HEK293 (cell line): ENCODE measurements around the gene MED29.
A peak's percentile ranks its signal among the peaks of the same experiment; 100 is the strongest.

Source experiments
- GLIS1 ChIP-seq: fragments of 450-650 bp; formaldehyde crosslinking; IDR thresholded peaks from 2 replicates; pipeline ENCODE4 v1.5.1; 2016; ENCODE audit warnings: missing biosample characterization, missing genetic modification characterization
- KLF8 ChIP-seq: fragments of 450-650 bp; formaldehyde crosslinking; IDR thresholded peaks from 2 replicates; pipeline ENCODE4 v1.5.1; 2016; ENCODE audit warnings: missing biosample characterization, missing genetic modification characterization
- MEIS1 ChIP-seq: sonication (generic); formaldehyde crosslinking; IDR thresholded peaks from 2 replicates; pipeline ENCODE4 v1.8.1; 2022; ENCODE audit warnings: missing genetic modification reagents, mild to moderate bottlenecking, borderline replicate concordance
- SCRT2 ChIP-seq: fragments of 450-650 bp; formaldehyde crosslinking; IDR thresholded peaks from 2 replicates; pipeline ENCODE4 v1.5.1; 2016; ENCODE audit warnings: missing biosample characterization, missing genetic modification characterization
- SP2 ChIP-seq: fragments of 450-650 bp; formaldehyde crosslinking; IDR thresholded peaks from 2 replicates; pipeline ENCODE4 v1.5.1; 2016; ENCODE audit warnings: missing biosample characterization, missing genetic modification characterization
- ZBTB1 ChIP-seq: fragments of 450-650 bp; formaldehyde crosslinking; IDR thresholded peaks from 2 replicates; pipeline ENCODE4 v1.5.1; 2016; ENCODE audit warnings: missing biosample characterization, missing genetic modification characterization
- ZBTB8A ChIP-seq: fragments of 450-650 bp; formaldehyde crosslinking; IDR thresholded peaks from 2 replicates; pipeline ENCODE4 v1.5.1; 2016; ENCODE audit warnings: missing biosample characterization, missing genetic modification characterization
- ZIC2 ChIP-seq: fragments of 450-650 bp; formaldehyde crosslinking; IDR thresholded peaks from 2 replicates; pipeline ENCODE4 v1.5.1; 2016; ENCODE audit warnings: missing biosample characterization, missing genetic modification characterization
- ZNF239 ChIP-seq: fragments of 450-650 bp; formaldehyde crosslinking; IDR thresholded peaks from 2 replicates; pipeline ENCODE4 v1.5.1; 2016; ENCODE audit warnings: missing biosample characterization, missing genetic modification characterization
- ZNF350 ChIP-seq: fragments of 450-650 bp; formaldehyde crosslinking; IDR thresholded peaks from 2 replicates; pipeline ENCODE4 v1.5.0; 2017; ENCODE audit warnings: missing biosample characterization, mild to moderate bottlenecking, missing genetic modification characterization
- ZNF423 ChIP-seq: fragments of 450-650 bp; formaldehyde crosslinking; IDR thresholded peaks from 2 replicates; pipeline ENCODE4 v1.5.1; 2016; ENCODE audit warnings: missing biosample characterization, missing genetic modification characterization
- ZNF501 ChIP-seq: fragments of 450-650 bp; formaldehyde crosslinking; IDR thresholded peaks from 2 replicates; pipeline ENCODE4 v1.5.1; 2016; ENCODE audit warnings: missing biosample characterization, missing genetic modification characterization
- ZNF580 ChIP-seq: fragments of 450-650 bp; formaldehyde crosslinking; IDR thresholded peaks from 2 replicates; pipeline ENCODE4 v1.5.1; 2016; ENCODE audit warnings: missing biosample characterization, missing genetic modification characterization
- ZNF596 ChIP-seq: fragments of 450-650 bp; IDR thresholded peaks from 2 replicates; pipeline ENCODE4 v1.5.0; 2018; ENCODE audit warnings: missing biosample characterization, mild to moderate bottlenecking, missing genetic modification characterization, moderate library complexity
- ZNF624 ChIP-seq: fragments of 450-650 bp; formaldehyde crosslinking; IDR thresholded peaks from 2 replicates; pipeline ENCODE4 v1.5.1; 2017; ENCODE audit warnings: missing biosample characterization, missing genetic modification characterization
- ZNF704 ChIP-seq: fragments of 450-650 bp; formaldehyde crosslinking; IDR thresholded peaks from 2 replicates; pipeline ENCODE4 v1.5.1; 2016; ENCODE audit warnings: missing biosample characterization, missing genetic modification characterization
- ZNF768 ChIP-seq: fragments of 450-650 bp; formaldehyde crosslinking; IDR thresholded peaks from 2 replicates; pipeline ENCODE4 v1.5.1; 2018; ENCODE audit warnings: missing biosample characterization, mild to moderate bottlenecking, missing genetic modification characterization
- TF ChIP-seq, protein P1 (sequence below): fragments of 450-650 bp; formaldehyde crosslinking; IDR thresholded peaks from 2 replicates; pipeline ENCODE4 v1.5.1; 2016; ENCODE audit warnings: missing biosample characterization, missing genetic modification characterization
- TF ChIP-seq, protein P2 (sequence below): fragments of 450-650 bp; formaldehyde crosslinking; conservative IDR thresholded peaks from 2 replicates; pipeline ENCODE4 v1.5.1; 2016; ENCODE audit warnings: low read depth, missing biosample characterization, missing genetic modification characterization

Gene MED29

GRCh38 chr19:39416152-39417120 is 25.3 kb downstream of the MED29 start (continued):
- TF ChIP-seq ZNF580 (tag by site-specific recombination) (no peak), ZBTB1 (no peak), ZNF704 (tag by site-specific recombination) (no peak), GLIS1 (tag by site-specific recombination) (peak; percentile 67), ZNF501 (tag by site-specific recombination) (no peak), SP2 (tag by site-specific recombination) (peak; percentile 20; the same call in 1 of the 2 replicates), ZNF768 (tag by site-specific recombination) (no peak), MEIS1 (CRISPR knock-in tag) (no peak), ZNF596 (tag by site-specific recombination) (no peak), ZNF624 (tag by site-specific recombination) (no peak), ZNF239 (no peak), SCRT2 (peak; percentile 96), ZBTB8A (tag by site-specific recombination) (no peak), ZIC2 (tag by site-specific recombination) (peak; percentile 80), KLF8 (tag by site-specific recombination) (peak; percentile 60; the same call in 1 of the 2 replicates), ZNF350 (tag by site-specific recombination) (no peak), ZNF423 (no peak)
- TF ChIP-seq, protein P1, sequence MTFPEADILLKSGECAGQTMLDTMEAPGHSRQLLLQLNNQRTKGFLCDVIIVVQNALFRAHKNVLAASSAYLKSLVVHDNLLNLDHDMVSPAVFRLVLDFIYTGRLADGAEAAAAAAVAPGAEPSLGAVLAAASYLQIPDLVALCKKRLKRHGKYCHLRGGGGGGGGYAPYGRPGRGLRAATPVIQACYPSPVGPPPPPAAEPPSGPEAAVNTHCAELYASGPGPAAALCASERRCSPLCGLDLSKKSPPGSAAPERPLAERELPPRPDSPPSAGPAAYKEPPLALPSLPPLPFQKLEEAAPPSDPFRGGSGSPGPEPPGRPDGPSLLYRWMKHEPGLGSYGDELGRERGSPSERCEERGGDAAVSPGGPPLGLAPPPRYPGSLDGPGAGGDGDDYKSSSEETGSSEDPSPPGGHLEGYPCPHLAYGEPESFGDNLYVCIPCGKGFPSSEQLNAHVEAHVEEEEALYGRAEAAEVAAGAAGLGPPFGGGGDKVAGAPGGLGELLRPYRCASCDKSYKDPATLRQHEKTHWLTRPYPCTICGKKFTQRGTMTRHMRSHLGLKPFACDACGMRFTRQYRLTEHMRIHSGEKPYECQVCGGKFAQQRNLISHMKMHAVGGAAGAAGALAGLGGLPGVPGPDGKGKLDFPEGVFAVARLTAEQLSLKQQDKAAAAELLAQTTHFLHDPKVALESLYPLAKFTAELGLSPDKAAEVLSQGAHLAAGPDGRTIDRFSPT (tag by site-specific recombination): peak; percentile 39; the same call in 1 of the 2 replicates
- TF ChIP-seq, protein P2, sequence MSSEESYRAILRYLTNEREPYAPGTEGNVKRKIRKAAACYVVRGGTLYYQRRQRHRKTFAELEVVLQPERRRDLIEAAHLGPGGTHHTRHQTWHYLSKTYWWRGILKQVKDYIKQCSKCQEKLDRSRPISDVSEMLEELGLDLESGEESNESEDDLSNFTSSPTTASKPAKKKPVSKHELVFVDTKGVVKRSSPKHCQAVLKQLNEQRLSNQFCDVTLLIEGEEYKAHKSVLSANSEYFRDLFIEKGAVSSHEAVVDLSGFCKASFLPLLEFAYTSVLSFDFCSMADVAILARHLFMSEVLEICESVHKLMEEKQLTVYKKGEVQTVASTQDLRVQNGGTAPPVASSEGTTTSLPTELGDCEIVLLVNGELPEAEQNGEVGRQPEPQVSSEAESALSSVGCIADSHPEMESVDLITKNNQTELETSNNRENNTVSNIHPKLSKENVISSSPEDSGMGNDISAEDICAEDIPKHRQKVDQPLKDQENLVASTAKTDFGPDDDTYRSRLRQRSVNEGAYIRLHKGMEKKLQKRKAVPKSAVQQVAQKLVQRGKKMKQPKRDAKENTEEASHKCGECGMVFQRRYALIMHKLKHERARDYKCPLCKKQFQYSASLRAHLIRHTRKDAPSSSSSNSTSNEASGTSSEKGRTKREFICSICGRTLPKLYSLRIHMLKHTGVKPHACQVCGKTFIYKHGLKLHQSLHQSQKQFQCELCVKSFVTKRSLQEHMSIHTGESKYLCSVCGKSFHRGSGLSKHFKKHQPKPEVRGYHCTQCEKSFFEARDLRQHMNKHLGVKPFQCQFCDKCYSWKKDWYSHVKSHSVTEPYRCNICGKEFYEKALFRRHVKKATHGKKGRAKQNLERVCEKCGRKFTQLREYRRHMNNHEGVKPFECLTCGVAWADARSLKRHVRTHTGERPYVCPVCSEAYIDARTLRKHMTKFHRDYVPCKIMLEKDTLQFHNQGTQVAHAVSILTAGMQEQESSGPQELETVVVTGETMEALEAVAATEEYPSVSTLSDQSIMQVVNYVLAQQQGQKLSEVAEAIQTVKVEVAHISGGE (tag by site-specific recombination): no peak
